Measurements from ENCODE around the gene IGHMBP2.

Gene IGHMBP2

GRCh38 chr11:68932358-68932757 lies 28.7 kb downstream of the IGHMBP2 start:
- no peak overlapping the region for H3K27ac ChIP-seq
- no peak for TF ChIP-seq Cebpa-rat (IDR thresholded peaks at IDR 0.05)
- H3K9ac ChIP-seq: no peak overlapping the region
- H3K9me3 ChIP-seq: no peaks in the 10 kb centered on the region; the same call in 1 of the 2 replicates
- H3K4me3 ChIP-seq: no peak overlapping the region
- H3K4me2 ChIP-seq: peak overlapping the region; percentile 60
- peaks cover 34% of the 10 kb centered on the region for H3K4me1 ChIP-seq
- H4K20me1 ChIP-seq: peaks cover 53% of the 10 kb centered on the region
- no peaks in the 10 kb centered on the region for H3K27me3 ChIP-seq
- H3K36me3 ChIP-seq: peaks cover 99% of the 10 kb centered on the region

GRCh38 chr11:68932933-68933577 lies 29.4 kb downstream of the IGHMBP2 start:
- peaks cover 59% of the 10 kb centered on the region for H4K20me1 ChIP-seq
- H3K27me3 ChIP-seq: no peaks in the 10 kb centered on the region
- peaks cover 99% of the 10 kb centered on the region for H3K36me3 ChIP-seq
- no peak overlapping the region for H3K4me3 ChIP-seq
- no peaks in the 10 kb centered on the region; the same call in 1 of the 2 replicates for H3K9me3 ChIP-seq
- H3K9ac ChIP-seq: no peak overlapping the region
- H3K4me1 ChIP-seq: peaks cover 28% of the 10 kb centered on the region
- no peak for TF ChIP-seq Cebpa-rat (IDR thresholded peaks at IDR 0.05)
- no peak overlapping the region for H3K27ac ChIP-seq
- H3K4me2 ChIP-seq: no peak overlapping the region

GRCh38 chr11:68933605-68934320 lies 30.1 kb downstream of the IGHMBP2 start:
- Histone ChIP-seq H3K9ac (no peak overlapping the region), H3K27ac (no peak overlapping the region), H3K4me3 (no peak overlapping the region), H3K36me3 (peaks cover 99% of the 10 kb centered on the region), H3K4me2 (no peak overlapping the region), H4K20me1 (peaks cover 63% of the 10 kb centered on the region), H3K27me3 (no peaks in the 10 kb centered on the region), H3K4me1 (peaks cover 29% of the 10 kb centered on the region), H3K9me3 (no peaks in the 10 kb centered on the region; the same call in 1 of the 2 replicates)
- TF ChIP-seq Cebpa-rat (IDR thresholded peaks at IDR 0.05): no peak

- H3K36me3 ChIP-seq: peaks cover 99% of the 10 kb centered on the region
- H3K9ac ChIP-seq: no peak overlapping the region
- H3K4me3 ChIP-seq: no peak overlapping the region
- no peak overlapping the region for H3K4me2 ChIP-seq
- no peaks in the 10 kb centered on the region; the same call in 1 of the 2 replicates for H3K9me3 ChIP-seq
- H3K27me3 ChIP-seq: no peaks in the 10 kb centered on the region
- H3K27ac ChIP-seq: no peak overlapping the region
- no peak for TF ChIP-seq Cebpa-rat (IDR thresholded peaks at IDR 0.05)
- H4K20me1 ChIP-seq: peaks cover 69% of the 10 kb centered on the region
- H3K4me1 ChIP-seq: peaks cover 33% of the 10 kb centered on the region
Measured at GRCh38 chr11:68934321-68934645, 30.6 kb downstream of the IGHMBP2 start.

GRCh38 chr11:68934666-68935065 lies 31.0 kb downstream of the IGHMBP2 start:
- no peak for TF ChIP-seq Cebpa-rat (IDR thresholded peaks at IDR 0.05)
- H3K4me2 ChIP-seq: no peak overlapping the region
- peaks cover 37% of the 10 kb centered on the region for H3K4me1 ChIP-seq
- H3K27ac ChIP-seq: no peak overlapping the region
- peaks cover 71% of the 10 kb centered on the region for H4K20me1 ChIP-seq
- H3K27me3 ChIP-seq: no peaks in the 10 kb centered on the region
- no peaks in the 10 kb centered on the region; the same call in 1 of the 2 replicates for H3K9me3 ChIP-seq
- peaks cover 97% of the 10 kb centered on the region for H3K36me3 ChIP-seq
- H3K9ac ChIP-seq: no peak overlapping the region
- no peak overlapping the region for H3K4me3 ChIP-seq

- H3K9me3 ChIP-seq: no peaks in the 10 kb centered on the region
- H3K4me2 ChIP-seq: no peak overlapping the region
- no peak overlapping the region for H3K27ac ChIP-seq
- H3K4me1 ChIP-seq: peaks cover 41% of the 10 kb centered on the region
- peaks cover 97% of the 10 kb centered on the region for H3K36me3 ChIP-seq
- no peak overlapping the region for H3K9ac ChIP-seq
- no peaks in the 10 kb centered on the region for H3K27me3 ChIP-seq
- no peak overlapping the region for H3K4me3 ChIP-seq
- TF ChIP-seq Cebpa-rat (IDR thresholded peaks at IDR 0.05): no peak
- peaks cover 74% of the 10 kb centered on the region for H4K20me1 ChIP-seq
Measured at GRCh38 chr11:68935066-68935465, 31.4 kb downstream of the IGHMBP2 start.

- peaks cover 96% of the 10 kb centered on the region for H3K36me3 ChIP-seq
- H4K20me1 ChIP-seq: peaks cover 80% of the 10 kb centered on the region
- no peak for TF ChIP-seq Cebpa-rat (IDR thresholded peaks at IDR 0.05)
Measured at GRCh38 chr11:68935516-68936357, 32.0 kb downstream of the IGHMBP2 start.

GRCh38 chr11:68936358-68936636 lies 32.6 kb downstream of the IGHMBP2 start:
- Histone ChIP-seq H3K4me2 (no peak overlapping the region), H3K4me3 (no peak overlapping the region), H3K36me3 (peaks cover 90% of the 10 kb centered on the region), H3K27ac (no peak overlapping the region), H3K9ac (no peak overlapping the region), H4K20me1 (peaks cover 76% of the 10 kb centered on the region), H3K27me3 (no peaks in the 10 kb centered on the region), H3K9me3 (no peaks in the 10 kb centered on the region), H3K4me1 (peaks cover 38% of the 10 kb centered on the region)
- no peak for TF ChIP-seq Cebpa-rat (IDR thresholded peaks at IDR 0.05)

More at GRCh38 chr11:68935516-68936357, 32.0 kb downstream of the IGHMBP2 start:
- Histone ChIP-seq H3K4me3 (no peak overlapping the region), H3K9me3 (no peaks in the 10 kb centered on the region), H3K27ac (no peak overlapping the region), H3K9ac (no peak overlapping the region), H3K4me1 (peaks cover 43% of the 10 kb centered on the region), H3K4me2 (no peak overlapping the region), H3K27me3 (no peaks in the 10 kb centered on the region)

GRCh38 chr11:68936676-68937620 lies 33.3 kb downstream of the IGHMBP2 start:
- H3K9ac ChIP-seq: no peak overlapping the region
- peaks cover 84% of the 10 kb centered on the region for H3K36me3 ChIP-seq
- H3K9me3 ChIP-seq: no peaks in the 10 kb centered on the region
- H3K4me1 ChIP-seq: peaks cover 31% of the 10 kb centered on the region
- TF ChIP-seq Cebpa-rat (IDR thresholded peaks at IDR 0.05): no peak
- no peak overlapping the region for H3K4me2 ChIP-seq
- no peak overlapping the region for H3K4me3 ChIP-seq
- no peak overlapping the region for H3K27ac ChIP-seq
- no peaks in the 10 kb centered on the region for H3K27me3 ChIP-seq
- H4K20me1 ChIP-seq: peaks cover 69% of the 10 kb centered on the region
